ENCODE data around the gene KRT13. TPM values are rescaled to one million over a fixed set of nuclear protein-coding genes. Genes with fewer than 3 reads are reported as not detected.

The KRT13 gene
- total RNA-seq, 1 experiment from 2014 or later = not detected

GRCh38 chr17:41476866-41477815 lies 28.3 kb downstream of the KRT13 start:
- Histone ChIP-seq H3K36me3 (ENCODE audit: insufficient read depth, low read length, poor library complexity, severe bottlenecking) (no peaks in the 10 kb centered on the region), H3K4me3 (ENCODE audit: low read depth, low read length, poor library complexity, severe bottlenecking) (no peak overlapping the region), H3K27ac (ENCODE audit: low read depth, low read length, poor library complexity, severe bottlenecking) (no peak overlapping the region), H3K27me3 (replicated peaks; ENCODE audit: insufficient read depth, low read depth, low read length, poor library complexity) (no peaks in the 10 kb centered on the region), H3K4me1 (ENCODE audit: insufficient read depth, low read length, poor library complexity, severe bottlenecking) (no peaks in the 10 kb centered on the region), H3K9me3 (ENCODE audit: low read depth, low read length, poor library complexity, severe bottlenecking) (no peaks in the 10 kb centered on the region)
- POLR2A ChIA-PET (ENCODE audit: low non-redundant PET) = no interaction called here
- intact Hi-C loops (cut with micrococcal nuclease; ENCODE audit: unreplicated experiment) = no loop called here
- no peak for DNase-seq (ENCODE audit: low spot score)
- CTCF ChIA-PET = no interaction called here
- no TSS peak for BruUV-seq (replicated peaks)
- no peak for TF ChIP-seq EZH2 (IDR thresholded peaks at IDR 0.05; ENCODE audit: borderline replicate concordance, low read depth, low read length, poor library complexity, severe bottlenecking)
- TF ChIP-seq CTCF (conservative IDR thresholded peaks at IDR 0.05; ENCODE audit: low read depth, low read length) = no peak

GRCh38 chr17:41475421-41475820 lies 30.0 kb downstream of the KRT13 start:
- intact Hi-C loops (cut with micrococcal nuclease; ENCODE audit: unreplicated experiment) = no loop called here
- no TSS peak for BruUV-seq (replicated peaks)
- POLR2A ChIA-PET (ENCODE audit: low non-redundant PET) = no interaction called here

GRCh38 chr17:41474863-41475262 lies 30.5 kb downstream of the KRT13 start:
- Histone ChIP-seq H3K4me1 (ENCODE audit: insufficient read depth, low read length, poor library complexity, severe bottlenecking) (no peaks in the 10 kb centered on the region), H3K9me3 (ENCODE audit: low read depth, low read length, poor library complexity, severe bottlenecking) (no peaks in the 10 kb centered on the region), H3K27ac (ENCODE audit: low read depth, low read length, poor library complexity, severe bottlenecking) (no peak overlapping the region), H3K36me3 (ENCODE audit: insufficient read depth, low read length, poor library complexity, severe bottlenecking) (no peaks in the 10 kb centered on the region), H3K27me3 (replicated peaks; ENCODE audit: insufficient read depth, low read depth, low read length, poor library complexity) (no peaks in the 10 kb centered on the region), H3K4me3 (ENCODE audit: low read depth, low read length, poor library complexity, severe bottlenecking) (no peak overlapping the region)
- DNase-seq (ENCODE audit: low spot score) = no peak
- no TSS peak for BruUV-seq (replicated peaks)
- TF ChIP-seq CTCF (conservative IDR thresholded peaks at IDR 0.05; ENCODE audit: low read depth, low read length) = no peak
- no peak for TF ChIP-seq EZH2 (IDR thresholded peaks at IDR 0.05; ENCODE audit: borderline replicate concordance, low read depth, low read length, poor library complexity, severe bottlenecking)
- POLR2A ChIA-PET (ENCODE audit: low non-redundant PET) = no interaction called here
- intact Hi-C loops (cut with micrococcal nuclease; ENCODE audit: unreplicated experiment) = no loop called here
- CTCF ChIA-PET = no interaction called here

More at GRCh38 chr17:41475421-41475820, 30.0 kb downstream of the KRT13 start:
- CTCF ChIA-PET = no interaction called here
- DNase-seq (ENCODE audit: low spot score) = no peak
- Histone ChIP-seq H3K4me1 (ENCODE audit: insufficient read depth, low read length, poor library complexity, severe bottlenecking) (no peaks in the 10 kb centered on the region), H3K4me3 (ENCODE audit: low read depth, low read length, poor library complexity, severe bottlenecking) (no peak overlapping the region), H3K36me3 (ENCODE audit: insufficient read depth, low read length, poor library complexity, severe bottlenecking) (no peaks in the 10 kb centered on the region), H3K27ac (ENCODE audit: low read depth, low read length, poor library complexity, severe bottlenecking) (no peak overlapping the region), H3K27me3 (replicated peaks; ENCODE audit: insufficient read depth, low read depth, low read length, poor library complexity) (no peaks in the 10 kb centered on the region), H3K9me3 (ENCODE audit: low read depth, low read length, poor library complexity, severe bottlenecking) (no peaks in the 10 kb centered on the region)
- no peak for TF ChIP-seq CTCF (conservative IDR thresholded peaks at IDR 0.05; ENCODE audit: low read depth, low read length)
- TF ChIP-seq EZH2 (IDR thresholded peaks at IDR 0.05; ENCODE audit: borderline replicate concordance, low read depth, low read length, poor library complexity, severe bottlenecking) = no peak

Measured in A673 (cell line).